GM21528 (cell line): ENCODE results near the gene CRYBB2.
"Not testable (repeated sequence)": the region's sequence is repeated elsewhere in the genome, so short reads cannot be mapped to it uniquely, and the experiment has no call there.

Experiments
- ATAC-seq: cut with Tn5 transposase; IDR thresholded peaks from one replicate; pipeline ENCODE4 v1.9.1; 2021; ENCODE audit warnings: mild to moderate bottlenecking, moderate library complexity; ENCODE audit not compliant: unreplicated experiment, low FRiP score

Gene CRYBB2, protein sequence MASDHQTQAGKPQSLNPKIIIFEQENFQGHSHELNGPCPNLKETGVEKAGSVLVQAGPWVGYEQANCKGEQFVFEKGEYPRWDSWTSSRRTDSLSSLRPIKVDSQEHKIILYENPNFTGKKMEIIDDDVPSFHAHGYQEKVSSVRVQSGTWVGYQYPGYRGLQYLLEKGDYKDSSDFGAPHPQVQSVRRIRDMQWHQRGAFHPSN

GRCh38 chr22:25219211-25219689 lies at the start of gene CRYBB2:
Gene CRYBB2, plus strand, starts transcription at chr22:25219639. Its CDS starts 1,791 bp downstream, at chr22:25221430.
- no peak for ATAC-seq

GRCh38 chr22:25170426-25170980 lies 48.9 kb upstream of the CRYBB2 start:
- ATAC-seq = no peak

GRCh38 chr22:25172153-25172552 lies 47.3 kb upstream of the CRYBB2 start:
- no peak for ATAC-seq

DNA sequence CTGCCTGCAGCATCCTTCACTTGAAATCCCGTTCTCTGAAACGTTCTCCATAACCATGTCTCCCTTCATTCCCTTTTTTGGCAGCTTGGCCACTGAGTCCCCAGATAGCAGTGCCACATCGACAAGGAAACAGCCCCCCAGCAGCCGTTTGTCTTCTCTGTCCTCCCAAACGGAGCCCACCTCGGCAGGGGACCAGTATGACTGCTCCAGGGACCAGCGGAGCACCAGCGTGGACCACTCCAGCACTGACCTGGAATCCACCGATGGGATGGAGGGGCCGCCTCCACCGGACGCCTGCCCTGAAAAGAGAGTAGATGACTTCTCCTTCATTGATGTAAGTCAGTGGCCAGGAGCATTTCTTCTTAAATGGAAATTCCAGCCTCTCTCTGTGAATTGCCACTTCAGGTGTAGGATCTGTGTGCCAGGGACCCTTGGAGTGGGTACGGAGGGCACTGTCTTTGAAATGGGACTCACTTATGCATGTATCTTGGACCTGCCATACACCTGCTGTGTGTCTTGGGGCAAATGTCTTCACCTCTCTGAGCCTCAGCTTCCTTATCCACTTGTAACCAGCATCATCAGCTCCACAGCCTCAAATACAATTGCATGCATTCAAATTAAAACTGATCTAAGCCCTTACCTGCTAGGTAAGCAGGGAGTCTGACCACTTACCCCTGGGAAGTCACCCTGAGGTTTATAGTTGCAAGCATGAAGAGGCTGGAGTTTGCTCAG lies 45.1 kb upstream of the CRYBB2 start:
- no peak for ATAC-seq

DNA sequence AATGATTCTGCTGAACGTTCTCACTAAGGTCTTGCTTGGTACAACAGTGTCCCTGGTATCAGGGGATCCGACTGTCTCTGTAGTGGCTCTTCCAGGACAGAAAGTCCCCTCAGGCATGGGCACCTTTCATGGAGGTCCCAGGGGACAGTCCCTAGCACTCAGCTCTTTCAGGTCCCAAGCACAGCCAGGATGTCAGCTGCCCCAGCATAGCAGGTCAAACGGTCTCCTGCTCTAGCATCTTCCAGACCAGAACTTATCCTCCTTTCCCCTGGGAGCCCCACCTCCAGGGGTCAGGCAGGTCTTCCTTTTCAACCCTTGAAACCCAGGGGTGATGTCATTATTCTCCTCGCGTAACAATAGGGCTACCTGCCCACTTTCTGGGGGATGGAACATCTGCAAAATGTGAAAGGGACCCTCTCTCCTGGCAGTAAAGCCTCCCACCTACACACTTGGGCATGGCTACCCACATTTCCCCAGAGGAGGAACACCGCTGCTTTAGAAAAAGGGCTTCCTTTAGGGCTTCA lies 44.5 kb upstream of the CRYBB2 start:
- no peak for ATAC-seq

DNA sequence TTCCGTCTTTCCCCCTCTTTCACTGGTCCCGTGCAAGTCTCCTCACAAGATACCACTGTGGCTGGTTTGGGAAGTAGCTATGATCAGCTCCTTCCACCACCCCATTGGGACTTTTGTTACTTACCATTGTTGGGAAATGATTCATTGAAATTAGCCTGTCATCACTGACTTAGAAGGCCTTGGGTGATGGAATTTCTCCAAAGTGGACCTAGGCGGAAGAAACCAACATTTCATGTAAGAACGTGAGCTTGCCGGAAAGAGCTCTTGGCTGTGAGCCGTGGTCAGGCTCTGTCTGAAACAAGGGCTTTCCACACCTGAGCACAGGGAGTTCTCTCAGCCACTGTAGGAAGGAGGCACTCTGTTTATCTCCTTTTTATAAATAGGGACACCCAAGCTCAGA lies 43.3 kb upstream of the CRYBB2 start:
- ATAC-seq = no peak

GRCh38 chr22:25176799-25177198 lies 42.6 kb upstream of the CRYBB2 start:
- no peak for ATAC-seq

GRCh38 chr22:25177226-25177625 lies 42.2 kb upstream of the CRYBB2 start:
- ATAC-seq = no peak

DNA sequence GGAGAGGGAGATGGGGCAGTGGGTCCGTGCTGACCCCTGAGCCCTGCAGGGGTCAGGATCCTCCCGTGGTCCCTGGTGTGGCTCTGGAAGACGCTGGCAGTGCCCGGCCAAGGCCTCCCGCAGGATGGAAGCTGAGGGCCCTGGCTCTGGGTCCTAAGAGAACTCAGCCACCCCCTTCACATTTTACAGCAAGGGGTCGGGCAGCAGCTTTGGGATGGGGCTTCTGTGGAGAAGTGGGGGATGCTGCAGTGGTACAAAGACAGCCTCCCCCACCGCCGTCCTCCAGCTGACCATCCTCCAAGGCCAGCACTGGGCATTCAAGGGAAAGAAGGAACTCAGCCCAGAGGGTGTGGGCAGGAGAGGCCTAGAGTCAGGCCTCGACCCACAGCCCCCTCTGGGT lies 41.5 kb upstream of the CRYBB2 start:
- no peak for ATAC-seq

DNA sequence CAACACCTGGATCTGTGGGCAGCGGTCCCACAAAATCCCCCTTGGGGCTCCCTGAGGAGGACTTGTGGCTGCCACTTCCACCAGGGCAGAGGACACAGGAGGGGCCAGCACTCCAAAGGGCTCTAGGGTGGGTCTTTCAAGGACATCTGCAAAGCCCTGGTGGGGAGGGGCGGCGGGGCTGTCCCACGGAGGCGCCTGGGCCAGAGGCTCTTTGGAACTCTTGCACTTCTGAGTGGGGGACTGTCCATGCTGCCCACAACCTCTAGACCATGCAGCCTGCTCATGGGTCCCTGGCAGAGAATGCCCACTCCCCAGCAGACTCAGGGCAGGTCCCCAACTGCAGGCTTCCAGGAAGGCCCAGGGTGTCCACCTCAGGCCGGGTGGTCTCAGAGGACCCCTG lies 41.1 kb upstream of the CRYBB2 start:
- not testable (repeated sequence) for ATAC-seq

DNA sequence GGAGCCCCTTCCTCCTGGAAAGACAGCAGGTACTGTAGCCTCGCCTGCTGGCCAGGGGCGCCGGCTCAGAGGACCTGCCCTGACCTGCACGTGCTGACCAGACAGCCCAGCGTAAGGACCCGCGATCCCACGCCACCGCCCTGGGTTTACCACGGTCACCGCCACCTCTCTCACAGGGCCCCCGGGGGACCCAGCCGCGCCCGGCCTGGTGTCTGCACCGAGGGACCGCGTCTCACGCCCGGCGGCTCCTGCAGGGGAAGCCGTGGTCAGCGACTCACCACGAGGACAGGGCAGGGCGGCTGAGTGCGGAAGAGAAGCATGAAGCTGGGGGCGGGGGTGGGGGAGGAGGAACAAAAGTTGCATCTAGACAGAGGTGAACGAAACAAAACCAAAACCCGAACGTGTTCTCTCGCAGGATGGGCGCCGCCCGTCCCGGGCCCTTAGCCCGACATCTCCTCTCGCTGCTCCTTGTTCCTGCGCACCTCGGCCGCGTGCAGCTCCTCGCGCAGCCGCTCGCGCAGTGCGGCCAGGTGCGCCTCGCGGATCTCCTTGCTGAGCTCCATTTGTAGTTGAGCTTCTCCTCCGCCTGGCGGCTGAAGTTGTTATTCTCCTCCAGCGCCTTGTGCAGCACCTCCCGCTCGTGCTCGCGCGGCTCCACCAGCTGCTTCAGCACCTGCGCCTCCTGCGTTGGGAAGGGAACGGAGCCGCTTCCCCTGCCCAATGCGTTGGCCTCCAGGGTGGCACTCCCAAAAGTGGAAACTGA lies 40.4 kb upstream of the CRYBB2 start:
- not testable (repeated sequence) for ATAC-seq

- ATAC-seq = no peak
These were observed 37.0 kb upstream of the CRYBB2 start for GRCh38 chr22:25182131-25183110.

DNA sequence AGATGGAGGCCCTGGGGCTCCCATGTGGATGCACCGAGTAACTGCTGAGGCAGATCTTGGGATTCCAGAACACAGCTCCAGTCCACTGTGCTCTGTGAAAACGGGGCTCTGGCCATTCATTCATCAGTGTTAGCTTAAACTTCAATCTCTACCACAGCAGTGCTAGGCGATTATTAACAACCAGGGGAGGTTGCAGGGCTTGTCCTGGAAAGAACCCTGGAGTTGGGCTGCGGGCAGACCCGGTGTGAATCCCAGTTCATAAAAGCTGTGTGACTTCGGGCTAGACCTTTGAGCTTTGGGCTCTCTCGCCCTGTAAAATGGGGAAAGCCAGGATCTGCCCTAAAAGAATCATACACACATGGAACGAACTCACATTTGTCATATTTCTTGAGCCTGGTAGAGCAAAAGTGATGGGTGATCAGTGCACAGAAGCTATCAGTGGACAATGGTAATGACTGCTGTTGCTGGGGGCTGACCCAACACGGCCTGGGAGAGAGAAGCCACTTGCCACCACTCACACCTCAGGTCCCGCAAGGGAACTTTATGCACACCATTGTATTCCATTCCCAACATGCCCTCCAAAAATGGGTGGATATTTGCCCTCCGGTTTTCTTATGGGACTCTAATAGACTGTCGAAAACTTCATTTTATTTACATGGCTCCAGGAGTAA lies 35.4 kb upstream of the CRYBB2 start:
- no peak for ATAC-seq

DNA sequence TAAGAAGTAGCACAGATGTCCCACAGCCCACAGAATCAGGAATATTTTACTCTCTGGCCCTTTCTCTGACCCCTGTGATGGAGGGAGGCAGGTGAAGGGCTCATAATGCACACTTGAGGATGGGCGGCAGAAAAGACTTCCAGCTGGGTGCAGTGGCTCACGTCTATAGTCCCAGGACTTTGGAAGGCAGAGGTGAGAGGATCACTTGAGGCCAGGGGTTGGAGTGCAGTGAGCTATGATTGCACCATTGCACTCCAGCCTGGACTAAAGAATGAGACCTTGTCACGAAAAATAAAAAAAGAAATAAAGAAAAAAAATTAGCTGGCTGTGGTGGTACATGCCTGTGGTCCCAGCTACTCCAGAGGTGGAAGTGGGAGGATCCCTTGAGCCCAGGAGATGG lies 33.3 kb upstream of the CRYBB2 start:
- ATAC-seq = no peak

GRCh38 chr22:25187469-25187868 lies 32.0 kb upstream of the CRYBB2 start:
- ATAC-seq = no peak

DNA sequence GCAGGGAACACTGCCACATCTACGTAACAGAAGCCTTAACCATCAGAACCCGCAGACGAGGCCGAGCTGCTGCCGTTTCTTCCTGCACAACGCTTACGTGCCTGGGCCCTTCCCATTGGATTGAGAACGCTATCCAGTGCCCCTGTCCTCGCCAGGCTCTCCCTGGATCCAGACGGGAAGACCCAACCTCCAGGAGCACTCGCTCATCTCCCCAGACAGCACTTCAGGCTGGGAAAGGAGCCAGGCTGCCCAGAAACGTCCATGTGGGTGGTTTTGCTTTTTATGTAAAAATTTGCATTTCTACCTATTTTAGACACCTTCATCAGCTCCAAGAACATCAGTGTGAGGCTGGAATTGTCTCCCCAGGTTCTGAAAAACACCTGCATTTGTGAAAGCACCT lies 27.0 kb upstream of the CRYBB2 start:
- ATAC-seq = no peak

- no peak for ATAC-seq
These were observed 26.3 kb upstream of the CRYBB2 start for GRCh38 chr22:25193130-25193529.

- ATAC-seq = no peak
These were observed 25.9 kb upstream of the CRYBB2 start for GRCh38 chr22:25193548-25193947.

- no peak for ATAC-seq
These were observed 23.1 kb upstream of the CRYBB2 start for GRCh38 chr22:25196326-25196725.
